Adrenal gland (tissue), 12 donors: ENCODE data around the gene ADAMTS17. TPM values are rescaled to one million over a fixed set of nuclear protein-coding genes. Genes with fewer than 3 reads are reported as not detected.
"Not testable (repeated sequence)": the region's sequence is repeated elsewhere in the genome, so short reads cannot be mapped to it uniquely, and the experiment has no call there.

Source experiments
- DNase-seq, 7 donors: peaks; one replicate each; pipeline ENCODE4 v3.0.0-alpha.2; 2019 to 2020
- H3K27ac ChIP-seq, 5 donors: fragments of 200-600 bp; sonication (generic) in 4 of 5; 1 replicate in 3 of 5; 2 replicates in 2 of 5; pipeline versions ENCODE4 v1.5.1 to v1.8.0; 2016 to 2020; ENCODE audit warnings: mild to moderate bottlenecking in 1 of 5
- H3K27me3 ChIP-seq: fragments of 200-600 bp; 2 replicates; pipeline ENCODE4 v1.8.0; 2021
- H3K36me3 ChIP-seq, 2 donors: fragments of 200-600 bp; replicated peaks in 1 of 2; 1 replicate in 1 of 2; 2 replicates in 1 of 2; pipeline versions ENCODE4 v1.5.1 to v1.8.0; 2018 to 2022
- H3K4me1 ChIP-seq, 2 donors: fragments of 200-600 bp; replicated peaks in 1 of 2; 1 replicate in 1 of 2; 2 replicates in 1 of 2; pipeline versions ENCODE4 v1.5.1 to v1.8.0; 2018 to 2021
- H3K4me3 ChIP-seq, 4 donors: fragments of 200-600 bp; sonication (generic) in 3 of 4; one replicate each; pipeline ENCODE4 v1.5.1; 2016 to 2018
- H3K9me3 ChIP-seq, 3 donors: fragments of 200-600 bp; sonication (generic) in 1 of 3; replicated peaks in 1 of 3; 1 replicate in 2 of 3; 2 replicates in 1 of 3; pipeline versions ENCODE4 v1.5.1 to v1.8.0; 2016 to 2021
- POLR2A ChIP-seq, 2 donors: fragments of 450-650 bp; IDR thresholded peaks; one replicate each; pipeline ENCODE4 v1.6.1; 2017; ENCODE audit warnings: antibody characterized with exemption in 2 of 2, mild to moderate bottlenecking in 2 of 2, moderate library complexity in 1 of 2
- WGBS, 4 donors: extraction: QIAGEN DNeasy Blood & Tissue Kit in 2 of 4; methylation state at CpG; one replicate each; pipeline versions ENCODE4 v1.1.5 to v1.1.7; 2013 to 2017; 5-methylcytosine and 5-hydroxymethylcytosine counted together
- intact Hi-C, 2 donors: fragments of 100-400 bp; cut with DNase I; formaldehyde crosslinking; loops; one replicate each; pipeline versions ENCODE4 v1.14.1 to v1.15.0; 2022 to 2023
- polyA plus RNA-seq, 3 donors: library from polyadenylated mRNA; stranded (reverse); fragments of 200-250 nt in 2 of 3; fragments of 350-450 nt in 1 of 3; fragmentation: Illumina TruSeq in 1 of 3; extraction: RNeasy Lipid Tissue Mini Kit (QIAGEN cat#74804) in 1 of 3; gene quantifications; one replicate each; pipeline ENCODE4 v1.2.3, GENCODE V29; 2013 to 2014
- total RNA-seq, 9 donors: library from RNA; depleted of rRNA in 4 of 9; stranded (reverse); fragments of >200 nt in 4 of 9; fragments of 120-200 nt in 1 of 9; fragmentation: NEBNext Ultra II Directional in 1 of 9; extraction: Animal tissue kit (Norgen Biotek cat#: 25700) in 1 of 9; gene quantifications; one replicate each; pipeline versions ENCODE4 v1.1.0 to v1.2.4, GENCODE V29; 2013 to 2023
- TF ChIP-seq, protein P1 (sequence below), 6 experiments: fragments of 450-650 bp in 4 of 6; fragments of 200-600 bp in 2 of 6; sonication (generic) in 1 of 6; IDR thresholded peaks; 1 replicate in 5 of 6; 2 replicates in 1 of 6; pipeline versions ENCODE4 v1.5.1 to v1.8.0; 2016 to 2021; ENCODE audit warnings: antibody characterized with exemption in 6 of 6, mild to moderate bottlenecking in 2 of 6, moderate library complexity in 1 of 6
- donor health status: healthy with polysubstance abuse.
- donor health status: Bipolar disorder and iron deficiency.
- donor health status: DM: yes; HTN: yes; CAD: no.
- donor health status: DM: no; HTN: no; CAD: no.
- donor health status: DM: no; HTN: no; CAD: no.
- donor health status: DM: yes; HTN: yes; CAD: no.

Gene ADAMTS17
- total and polyA plus RNA-seq, 12 donors: 0.51 to 14.8 (median 2.9) TPM

DNA sequence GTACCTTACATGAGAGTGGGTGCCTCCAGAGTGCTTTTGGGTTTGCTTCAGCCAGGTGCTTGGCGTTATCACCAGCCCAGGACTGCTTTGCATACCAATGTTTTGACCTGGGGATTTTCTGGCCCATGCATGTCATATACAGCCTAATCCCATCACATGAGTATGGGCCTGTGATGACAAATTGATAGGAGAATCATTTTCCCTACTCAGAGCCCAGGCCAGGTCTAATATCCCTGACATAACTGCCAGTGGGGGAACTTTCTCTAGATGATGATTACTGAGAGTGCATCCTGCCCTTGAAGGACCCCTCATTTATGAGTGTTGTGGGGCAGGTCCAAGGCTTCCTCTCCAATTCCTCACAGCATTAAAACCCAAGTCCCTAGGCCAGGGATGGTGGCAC is 411.1 kb downstream of the ADAMTS17 start:
- WGBS, 4 donors: 71 to 88% (median 83%) methylated on average over 1 of the region's 1 CpG
- no peaks in the 10 kb centered on the region for H3K27me3 ChIP-seq
- TF ChIP-seq, protein P1, sequence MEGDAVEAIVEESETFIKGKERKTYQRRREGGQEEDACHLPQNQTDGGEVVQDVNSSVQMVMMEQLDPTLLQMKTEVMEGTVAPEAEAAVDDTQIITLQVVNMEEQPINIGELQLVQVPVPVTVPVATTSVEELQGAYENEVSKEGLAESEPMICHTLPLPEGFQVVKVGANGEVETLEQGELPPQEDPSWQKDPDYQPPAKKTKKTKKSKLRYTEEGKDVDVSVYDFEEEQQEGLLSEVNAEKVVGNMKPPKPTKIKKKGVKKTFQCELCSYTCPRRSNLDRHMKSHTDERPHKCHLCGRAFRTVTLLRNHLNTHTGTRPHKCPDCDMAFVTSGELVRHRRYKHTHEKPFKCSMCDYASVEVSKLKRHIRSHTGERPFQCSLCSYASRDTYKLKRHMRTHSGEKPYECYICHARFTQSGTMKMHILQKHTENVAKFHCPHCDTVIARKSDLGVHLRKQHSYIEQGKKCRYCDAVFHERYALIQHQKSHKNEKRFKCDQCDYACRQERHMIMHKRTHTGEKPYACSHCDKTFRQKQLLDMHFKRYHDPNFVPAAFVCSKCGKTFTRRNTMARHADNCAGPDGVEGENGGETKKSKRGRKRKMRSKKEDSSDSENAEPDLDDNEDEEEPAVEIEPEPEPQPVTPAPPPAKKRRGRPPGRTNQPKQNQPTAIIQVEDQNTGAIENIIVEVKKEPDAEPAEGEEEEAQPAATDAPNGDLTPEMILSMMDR (IDR thresholded peaks at IDR 0.05): no peak
- TF ChIP-seq POLR2A (IDR thresholded peaks at IDR 0.05): no peak
- intact Hi-C loops: loop anchor here (5.0 to 10.0 kb wide), 4 partner anchors 204 to 454 kb away; no protein-coding TSS in a partner anchor
- H3K9me3 ChIP-seq: no peaks in the 10 kb centered on the region
- no peak for DNase-seq
- H3K36me3 ChIP-seq: no peaks in the 10 kb centered on the region
- H3K4me1 ChIP-seq: peaks cover 3 to 5% of the 10 kb centered on the region in 2 donors
- no peak overlapping the region for H3K27ac ChIP-seq
- H3K4me3 ChIP-seq: no peak overlapping the region

DNA sequence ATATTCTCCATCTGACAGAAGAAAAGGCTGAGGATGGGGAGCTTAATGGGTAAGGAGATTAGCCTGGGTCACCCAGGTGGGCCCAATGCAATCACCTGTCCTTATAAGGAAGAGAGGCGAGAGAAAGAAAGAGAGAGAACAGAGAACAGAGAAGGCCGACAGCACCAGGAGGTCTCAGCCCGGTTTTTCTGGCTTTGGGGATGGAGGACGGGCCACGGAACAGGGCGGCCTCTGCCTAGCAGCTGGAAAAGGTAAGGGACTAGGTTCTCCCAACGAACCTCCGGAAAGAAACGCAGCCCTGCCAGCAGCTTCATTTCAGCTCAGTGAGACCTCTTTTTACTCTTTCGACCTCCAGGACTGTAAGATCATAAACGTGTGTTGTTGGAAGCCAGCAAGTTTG is 412.5 kb downstream of the ADAMTS17 start:
- H3K9me3 ChIP-seq: no peaks in the 10 kb centered on the region
- TF ChIP-seq POLR2A (IDR thresholded peaks at IDR 0.05): no peak
- TF ChIP-seq, protein P1 (IDR thresholded peaks at IDR 0.05): no peak
- intact Hi-C loops: no loop called here
- no peak for DNase-seq
- WGBS, 4 donors: 84 to 92% (median 90%) methylated on average over 11 of the region's 11 CpGs
- no peak overlapping the region for H3K27ac ChIP-seq
- H3K27me3 ChIP-seq: no peaks in the 10 kb centered on the region
- H3K4me3 ChIP-seq: peak overlapping the region in 1 of 4 donors; percentile 49
- H3K4me1 ChIP-seq: peaks cover 3 to 5% of the 10 kb centered on the region in 2 donors
- no peaks in the 10 kb centered on the region for H3K36me3 ChIP-seq

DNA sequence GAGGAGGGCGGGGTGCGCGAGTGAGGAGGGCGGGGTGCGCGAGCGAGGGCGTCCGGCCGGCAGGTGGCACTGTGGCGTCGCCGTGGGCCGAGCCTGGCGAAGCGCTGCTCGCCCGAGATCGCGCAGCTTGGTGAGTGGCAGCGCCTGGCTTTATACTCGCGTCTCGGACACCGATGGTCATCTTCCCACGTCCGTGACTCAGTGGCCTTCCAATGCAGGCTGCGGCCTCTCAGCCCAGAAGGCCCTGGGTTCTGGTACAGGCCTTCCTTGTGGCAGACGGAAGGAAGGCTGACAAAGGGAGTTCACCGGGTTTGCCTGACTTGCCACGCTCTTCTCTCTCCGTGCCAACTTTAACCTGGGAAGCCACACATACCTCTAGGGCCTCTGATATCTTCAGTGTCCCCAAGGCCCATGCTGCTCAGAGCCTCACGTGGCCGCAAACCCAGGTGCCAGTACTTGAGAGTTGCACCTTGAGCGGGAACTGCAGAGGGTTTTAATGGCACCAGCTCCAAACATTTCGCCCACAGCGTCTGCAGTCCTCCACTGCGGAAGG is 413.3 kb downstream of the ADAMTS17 start:
- Histone ChIP-seq H3K4me3 (peak overlapping the region in 1 of 4 donors; percentile 49), H3K36me3 (no peaks in the 10 kb centered on the region), H3K27me3 (no peaks in the 10 kb centered on the region), H3K4me1 (peaks cover 3 to 5% of the 10 kb centered on the region in 2 donors), H3K9me3 (no peaks in the 10 kb centered on the region), H3K27ac (peak overlapping the region in 2 of 5 donors; percentile 48 to 51)
- TF ChIP-seq POLR2A (IDR thresholded peaks at IDR 0.05): no peak
- TF ChIP-seq, protein P1 (IDR thresholded peaks at IDR 0.05): peak; percentile 46 to 80 (median 60)
- intact Hi-C loops: no loop called here
- 6 to 36% (median 15%) methylated on average over 3 to 38 of the region's 38 CpGs for WGBS, 4 donors
- DNase-seq: peak; percentile 74 to 91 (median 85)

DNA sequence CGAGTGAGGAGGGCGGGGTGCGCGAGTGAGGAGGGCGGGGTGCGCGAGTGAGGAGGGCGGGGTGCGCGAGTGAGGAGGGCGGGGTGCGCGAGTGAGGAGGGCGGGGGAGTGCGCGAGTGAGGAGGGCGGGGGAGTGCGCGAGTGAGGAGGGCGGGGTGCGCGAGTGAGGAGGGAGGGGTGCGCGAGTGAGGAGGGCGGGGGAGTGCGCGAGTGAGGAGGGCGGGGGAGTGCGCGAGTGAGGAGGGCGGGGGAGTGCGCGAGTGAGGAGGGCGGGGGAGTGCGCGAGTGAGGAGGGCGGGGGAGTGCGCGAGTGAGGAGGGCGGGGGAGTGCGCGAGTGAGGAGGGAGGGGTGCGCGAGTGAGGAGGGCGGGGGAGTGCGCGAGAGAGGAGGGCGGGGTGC is 415.2 kb downstream of the ADAMTS17 start:
- intact Hi-C loops, H3K27me3 ChIP-seq: not testable (repeated sequence)

More for the DNA sequence above, 415.2 kb downstream of the ADAMTS17 start:
- not testable (repeated sequence) for H3K4me1 ChIP-seq, H3K27ac ChIP-seq, H3K9me3 ChIP-seq, H3K36me3 ChIP-seq, DNase-seq
- H3K4me3 ChIP-seq: peak overlapping the region in 1 of 4 donors; percentile 50
- WGBS, 4 donors: 0% methylated on average over 2 of the region's 48 CpGs; no CpG with 5 or more reads in 3 of the 4 donors
